Measurements from ENCODE around the gene FAM89B.

FAM89B gene

DNA sequence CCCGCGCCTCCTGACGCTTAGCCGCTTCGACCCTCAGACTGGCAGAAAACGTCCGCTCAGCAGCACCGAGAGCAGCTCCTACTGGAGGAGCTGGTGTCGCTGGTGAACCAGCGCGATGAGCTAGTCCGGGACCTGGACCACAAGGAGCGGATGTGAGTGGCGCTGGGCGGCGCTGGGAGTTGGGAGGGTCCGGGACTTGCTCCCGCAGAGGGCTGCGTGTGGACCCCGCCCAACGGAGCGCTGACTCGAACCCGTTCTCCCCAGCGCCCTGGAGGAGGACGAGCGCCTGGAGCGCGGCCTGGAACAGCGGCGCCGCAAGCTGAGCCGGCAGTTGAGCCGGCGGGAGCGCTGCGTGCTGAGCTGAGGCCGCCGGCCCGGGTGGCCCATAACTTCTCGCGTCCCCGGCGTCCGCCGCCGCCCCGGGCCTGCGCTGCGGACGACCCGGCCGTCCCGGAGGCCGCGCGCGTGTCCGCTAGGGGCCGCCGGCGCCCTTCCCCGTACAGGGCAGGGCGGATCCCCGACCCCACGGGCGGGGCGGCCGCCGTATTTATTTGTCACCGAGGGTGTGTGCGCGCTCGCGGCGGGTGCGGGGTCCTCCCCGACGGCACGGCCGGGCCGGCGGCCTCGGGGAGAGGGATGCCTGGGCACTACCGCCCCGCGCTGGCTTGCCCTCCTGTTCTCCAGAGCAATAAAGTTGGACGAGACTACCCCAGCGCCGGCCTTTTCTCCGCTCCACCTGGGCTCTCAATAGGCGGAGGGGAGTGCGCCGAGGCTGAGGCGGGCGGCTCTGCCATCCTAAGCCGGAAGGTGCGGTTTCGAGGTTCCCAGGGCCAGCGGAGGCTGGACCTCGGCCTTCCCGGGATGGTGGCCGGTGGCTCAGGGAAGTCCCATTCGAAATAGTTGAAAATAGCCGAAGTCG is 19.9 kb downstream of the FAM89B start:
- no peak for DNase-seq

- DNase-seq, result no peak
Measured at GRCh38 chr11:65592858-65593517, 20.6 kb downstream of the FAM89B start.

DNA sequence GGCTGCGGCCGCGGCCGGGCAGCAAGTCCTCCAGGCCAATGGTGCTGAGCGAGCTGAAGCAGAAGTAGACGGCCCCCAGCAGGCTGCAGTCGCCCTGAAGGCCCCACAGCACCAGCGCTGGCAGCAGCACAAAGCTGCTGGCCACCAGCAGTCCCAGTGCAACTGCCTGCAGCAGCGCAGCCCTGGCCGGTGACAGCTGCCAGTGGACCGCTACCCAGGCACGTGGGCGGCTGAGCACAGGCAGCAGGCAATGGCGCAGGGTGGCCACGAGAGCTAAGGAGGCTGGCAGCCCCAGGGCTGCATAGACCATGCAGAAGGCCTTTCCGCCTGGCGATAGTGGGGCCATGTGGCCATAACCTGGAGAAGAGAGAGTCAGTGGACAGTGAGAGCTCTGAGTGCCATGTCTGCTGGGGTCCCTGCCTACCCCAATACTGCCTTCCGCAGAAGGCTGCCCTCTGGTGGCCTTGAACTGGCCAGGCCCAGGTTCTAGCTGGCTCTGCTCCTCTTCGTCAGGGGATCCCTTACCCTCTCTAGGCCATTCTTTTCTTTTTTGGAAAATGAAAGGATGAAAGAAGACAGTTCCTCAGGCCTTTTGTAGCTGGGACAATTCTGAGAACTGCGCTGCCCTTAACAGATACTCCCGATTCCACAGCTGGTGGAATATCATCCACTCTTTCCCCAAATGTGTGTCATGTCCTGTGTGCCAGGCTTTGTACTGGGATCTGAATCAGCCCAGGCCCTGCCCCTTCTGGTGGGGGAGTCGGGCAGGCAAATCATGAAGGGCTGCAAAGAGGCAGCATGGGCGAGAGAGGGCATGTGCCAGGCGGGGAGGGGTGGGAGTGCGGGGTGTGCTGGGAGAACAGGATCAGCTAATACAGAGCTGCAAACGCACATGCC is 21.4 kb downstream of the FAM89B start:
- peak; percentile 48 to 54 for DNase-seq

- no peak for DNase-seq
Measured at GRCh38 chr11:65595131-65595530, 22.8 kb downstream of the FAM89B start.

DNA sequence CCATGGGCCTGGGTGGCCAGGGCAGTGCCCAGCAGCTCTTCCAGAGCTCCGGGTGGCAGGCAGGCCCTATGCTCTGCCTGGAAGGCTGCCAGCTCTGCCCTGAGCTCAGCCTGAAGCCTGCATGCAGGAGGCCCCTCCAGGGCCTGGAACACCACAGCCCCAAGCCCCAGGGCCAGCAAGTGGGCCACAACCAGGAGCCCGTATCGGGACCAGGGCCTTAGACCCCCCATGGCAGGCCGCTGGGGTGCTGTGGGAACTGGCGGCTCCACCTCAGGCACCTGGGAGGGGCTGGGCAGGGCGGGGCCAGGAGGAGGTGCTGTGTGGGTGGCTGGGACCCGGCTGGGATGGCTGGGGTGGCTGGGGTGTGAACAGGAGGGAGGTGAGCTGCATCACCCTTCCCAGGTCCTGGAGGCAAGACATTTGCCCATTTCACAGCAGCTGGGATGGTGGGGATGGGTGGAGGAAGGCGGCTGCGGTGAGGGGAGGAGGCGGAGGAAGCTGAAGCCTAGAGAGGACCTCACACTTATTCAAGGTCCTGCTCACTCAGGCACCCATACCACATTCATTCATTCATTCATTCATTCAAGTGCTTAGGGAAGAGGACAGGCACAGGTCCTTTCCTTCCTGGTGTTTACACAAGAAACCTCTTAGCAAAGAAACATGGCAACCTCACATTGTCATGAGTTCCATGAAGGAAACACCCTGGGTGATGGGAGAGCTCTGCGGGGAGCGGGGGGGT is 23.4 kb downstream of the FAM89B start, which contains the start of gene KCNK7:
KCNK7 (minus strand) TSS at position 258 of the 739 bp plus-strand sequence; CDS start at position 230, 28 bp downstream.
- DNase-seq, result no peak

GRCh38 chr11:65596520-65596919 is 24.2 kb downstream of the FAM89B start:
- DNase-seq, result no peak

GRCh38 chr11:65598258-65598699 is 25.9 kb downstream of the FAM89B start:
- no peak for DNase-seq

DNA sequence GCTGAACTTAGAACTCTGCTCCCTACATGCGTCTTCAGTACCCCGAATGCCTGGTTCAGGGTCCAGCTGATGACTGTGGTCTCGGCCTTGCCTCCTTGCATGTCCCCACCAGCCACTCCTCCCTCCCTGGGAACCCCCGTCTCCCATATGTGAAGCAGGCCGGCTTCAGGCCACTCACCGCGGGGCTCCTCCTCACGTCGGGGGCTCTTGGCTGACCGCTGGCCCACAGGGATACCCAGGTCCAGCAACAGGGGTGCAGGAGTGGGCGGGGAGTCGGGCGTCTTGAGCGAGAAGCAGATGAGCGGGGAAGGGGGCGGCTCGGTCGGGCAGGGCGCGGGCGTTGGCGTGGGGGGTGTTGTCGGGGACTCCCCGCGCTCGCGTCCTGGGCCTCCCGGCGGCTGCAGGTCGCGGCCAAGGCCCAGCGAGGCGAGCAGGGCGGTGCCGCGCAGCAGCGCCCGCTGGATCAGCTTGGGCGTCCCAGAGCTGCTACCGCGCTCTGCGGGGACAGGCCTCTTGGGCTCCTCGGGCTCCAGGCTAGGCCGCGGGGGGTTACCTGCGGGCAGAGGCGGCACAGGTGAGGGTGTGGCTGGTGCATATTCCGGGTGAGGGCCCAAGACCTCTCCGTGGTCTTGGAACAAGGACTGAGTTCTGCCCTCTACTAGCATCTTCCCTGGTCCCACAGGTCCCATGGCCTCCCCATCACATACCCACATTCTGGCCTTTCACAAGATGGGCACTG is 27.0 kb downstream of the FAM89B start:
- no peak for DNase-seq

GRCh38 chr11:65599955-65600246 is 27.6 kb downstream of the FAM89B start:
- DNase-seq, result no peak

DNA sequence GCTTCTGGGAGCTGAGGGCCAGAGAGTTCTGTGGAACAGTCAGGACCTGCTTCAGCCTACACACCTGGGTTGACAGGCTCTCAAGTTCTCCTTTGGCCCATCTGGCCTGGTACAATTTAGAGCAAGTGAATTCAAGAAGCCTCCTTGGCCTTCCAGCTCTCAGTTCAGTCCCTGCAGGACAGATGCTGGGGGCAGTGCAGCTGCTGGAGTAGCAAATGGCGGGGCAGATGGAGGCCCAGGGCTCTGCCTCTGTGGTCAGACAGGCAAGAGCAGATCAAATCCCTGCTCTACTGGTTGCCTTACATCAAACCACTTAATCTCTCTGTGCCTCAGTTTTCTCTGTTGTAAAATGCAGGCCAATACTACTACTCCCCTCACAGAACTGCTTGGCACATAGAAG is 31.9 kb downstream of the FAM89B start:
- no peak for DNase-seq

DNA sequence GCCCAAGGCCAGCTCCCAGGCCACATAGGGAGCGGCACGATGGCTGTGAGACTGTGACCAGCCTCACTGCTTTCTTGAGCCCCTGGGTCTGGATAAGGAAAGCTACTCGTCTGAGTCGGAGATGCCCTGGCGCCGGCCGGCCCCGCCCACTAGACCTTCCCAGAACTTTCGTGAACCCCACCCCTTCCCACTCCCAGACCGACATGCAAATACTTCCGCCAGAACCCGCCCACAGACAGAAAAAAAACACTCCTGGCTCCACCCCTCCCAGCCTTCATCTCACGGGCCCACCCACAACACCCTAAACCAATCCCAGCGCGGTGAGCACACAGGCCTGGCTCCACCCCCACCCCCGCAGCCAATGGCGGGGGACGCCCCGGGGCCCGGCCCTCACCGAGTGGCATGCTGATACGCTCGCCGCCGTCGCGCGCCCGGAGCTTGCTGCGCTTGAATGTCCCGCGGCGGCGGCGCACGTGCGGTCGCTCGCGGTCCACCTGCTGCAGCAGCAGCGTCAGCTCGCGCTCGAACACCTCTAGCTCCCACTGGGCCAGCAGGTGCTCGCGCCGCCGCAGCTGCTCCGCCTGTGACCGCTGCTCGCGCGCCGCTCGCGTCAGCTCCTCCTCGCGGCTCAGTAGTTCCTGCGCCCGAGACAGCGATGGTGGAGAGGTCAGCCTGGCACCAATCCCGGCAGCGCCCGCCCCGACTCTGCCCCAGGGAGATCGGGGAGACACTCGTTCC is 34.7 kb downstream of the FAM89B start:
- DNase-seq, result peak in 1 of 2 donors; percentile 24

- no peak for DNase-seq
Measured at GRCh38 chr11:65607614-65608426, 35.5 kb downstream of the FAM89B start.

DNA sequence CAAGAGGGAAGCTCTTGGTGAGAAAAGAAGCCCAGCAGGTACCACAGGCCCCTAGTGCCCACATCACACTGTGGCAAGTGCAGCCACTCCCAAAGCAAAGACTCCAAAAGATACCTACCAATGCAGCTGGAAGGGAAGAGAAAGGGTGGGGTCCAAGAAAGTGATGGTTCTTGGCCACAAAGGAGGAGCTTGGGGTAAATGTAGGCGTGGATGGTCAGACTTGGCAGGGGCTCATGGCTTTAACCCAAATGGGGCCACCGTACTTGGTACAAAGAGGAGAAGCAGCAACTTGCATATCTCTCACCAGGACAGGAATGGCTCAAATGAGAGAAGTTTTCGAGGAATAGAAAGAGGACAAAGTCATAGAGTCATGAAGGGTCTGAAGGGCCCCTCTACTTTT is 36.9 kb downstream of the FAM89B start:
- no peak for DNase-seq

GRCh38 chr11:65609665-65610064 is 37.3 kb downstream of the FAM89B start:
- DNase-seq, result no peak

DNA sequence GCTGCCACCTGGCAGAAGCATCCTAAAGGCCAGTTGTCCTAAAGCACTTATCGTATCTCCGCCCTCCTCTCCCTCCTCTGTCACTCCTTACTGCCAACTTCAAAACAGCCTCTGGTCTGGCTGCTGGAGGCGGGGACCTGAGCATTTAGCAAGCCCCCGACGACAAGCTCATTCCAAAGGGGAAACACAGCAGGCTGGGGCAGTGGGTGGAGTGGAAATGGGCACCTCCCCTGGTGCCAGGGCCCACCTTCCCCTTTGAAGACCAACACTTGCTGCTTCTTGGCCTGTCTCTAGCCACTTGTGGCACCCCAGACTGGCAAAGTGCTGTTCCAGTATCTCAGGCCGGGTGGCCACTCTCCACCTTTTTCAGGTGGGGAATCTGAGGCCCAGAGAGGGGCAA is 38.1 kb downstream of the FAM89B start:
- DNase-seq, result no peak

GRCh38 chr11:65611028-65611757 is 38.9 kb downstream of the FAM89B start:
- peak in 1 of 2 donors; percentile 48 for DNase-seq

DNA sequence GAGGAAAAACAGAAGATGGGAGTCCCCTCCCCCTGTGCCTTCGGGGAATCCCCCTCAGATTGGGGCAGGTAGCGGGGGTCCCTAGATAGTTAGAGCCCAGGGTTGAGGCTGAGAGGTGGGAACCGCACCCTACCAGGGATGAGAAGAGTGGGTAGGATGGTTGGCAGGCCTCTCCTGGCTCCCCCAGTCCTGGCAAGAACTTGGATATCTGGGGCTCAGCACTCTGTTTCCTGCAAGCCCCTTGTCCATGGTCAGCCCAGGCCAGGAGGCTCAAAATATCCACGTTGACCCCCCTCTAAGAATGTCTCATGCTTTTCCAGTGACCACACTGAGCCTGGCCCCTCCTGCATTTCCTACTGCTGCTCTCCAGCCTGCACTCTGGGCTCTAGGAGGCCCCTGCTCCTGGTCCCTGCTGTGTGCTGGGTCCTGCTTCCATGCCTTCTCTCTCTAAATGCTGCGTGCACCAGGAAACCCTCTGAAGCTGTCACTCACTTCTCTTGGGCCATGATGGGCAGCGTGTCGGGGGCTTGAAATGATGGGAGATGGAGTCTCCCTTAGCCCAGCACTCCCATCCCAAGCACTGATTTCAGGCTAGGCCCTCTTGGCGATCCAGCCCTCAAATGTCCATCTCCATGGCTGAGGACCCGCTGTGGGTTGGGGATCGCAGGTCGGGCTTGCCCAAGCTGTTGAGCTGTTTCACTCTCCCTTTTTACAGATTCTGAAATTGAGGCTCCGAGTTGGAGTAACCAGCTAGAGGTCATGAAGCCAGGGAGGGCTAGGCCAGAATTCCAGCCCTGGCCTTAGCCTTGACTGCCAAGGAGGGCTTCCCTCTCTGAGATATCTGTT is 39.6 kb downstream of the FAM89B start:
- DNase-seq, result no peak

GRCh38 chr11:65612691-65613090 is 40.4 kb downstream of the FAM89B start:
- no peak for DNase-seq

Measured in CD4-positive, alpha-beta T cell treated with Interleukin-4 for 1 hour (primary cell).